HG02938 (cell line): ENCODE results near the gene GNB2.
A peak's percentile ranks its signal among the peaks of the same experiment; 100 is the strongest.
"Not testable (repeated sequence)": the region's sequence is repeated elsewhere in the genome, so short reads cannot be mapped to it uniquely, and the experiment has no call there.

Source experiments
- ATAC-seq: cut with Tn5 transposase; IDR thresholded peaks from one replicate; pipeline ENCODE4 v1.9.1; 2021; ENCODE audit warnings: mild to moderate bottlenecking, moderate library complexity; ENCODE audit not compliant: unreplicated experiment

The GNB2 gene

DNA sequence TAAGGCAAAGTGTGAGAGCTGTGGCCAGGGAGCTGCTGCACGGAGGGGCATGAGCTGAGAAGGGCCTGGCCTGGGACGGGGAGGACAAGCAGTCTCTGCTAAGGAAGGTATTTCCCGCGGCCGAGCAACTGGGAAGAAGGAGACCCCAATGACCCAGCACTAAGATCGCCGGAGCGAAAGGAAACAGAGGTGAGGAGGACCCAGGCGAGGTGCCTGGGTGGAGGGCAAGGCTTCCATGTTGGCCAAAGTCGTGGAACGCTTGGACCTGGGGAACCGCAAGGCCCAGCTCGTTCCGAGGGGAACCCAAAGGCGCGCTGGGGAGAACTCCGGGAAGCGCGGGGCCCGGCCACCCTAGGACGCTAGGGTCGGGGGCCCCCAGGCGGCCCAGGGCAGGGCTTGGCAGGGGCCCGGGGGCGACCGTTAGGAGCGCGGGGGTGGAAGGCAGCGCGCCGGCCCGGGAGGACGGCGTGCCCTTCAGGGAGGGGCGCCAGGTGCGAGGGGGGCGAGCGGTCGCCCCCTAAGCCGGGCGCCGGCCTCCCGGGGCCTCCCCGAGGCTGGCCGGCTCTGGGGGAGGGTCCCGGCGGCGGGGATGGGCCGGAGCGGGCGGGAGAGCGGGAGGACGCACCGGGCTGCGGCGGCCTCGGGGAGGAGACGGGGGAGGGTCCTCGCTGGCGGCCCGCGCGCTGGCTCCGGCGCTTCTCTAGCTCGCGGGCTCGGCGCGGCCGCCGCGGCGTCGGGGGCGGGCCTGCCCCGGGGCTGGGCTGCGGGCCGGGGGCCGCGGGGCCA, 20.0 kb downstream of the GNB2 start:
- ATAC-seq: no peak

DNA sequence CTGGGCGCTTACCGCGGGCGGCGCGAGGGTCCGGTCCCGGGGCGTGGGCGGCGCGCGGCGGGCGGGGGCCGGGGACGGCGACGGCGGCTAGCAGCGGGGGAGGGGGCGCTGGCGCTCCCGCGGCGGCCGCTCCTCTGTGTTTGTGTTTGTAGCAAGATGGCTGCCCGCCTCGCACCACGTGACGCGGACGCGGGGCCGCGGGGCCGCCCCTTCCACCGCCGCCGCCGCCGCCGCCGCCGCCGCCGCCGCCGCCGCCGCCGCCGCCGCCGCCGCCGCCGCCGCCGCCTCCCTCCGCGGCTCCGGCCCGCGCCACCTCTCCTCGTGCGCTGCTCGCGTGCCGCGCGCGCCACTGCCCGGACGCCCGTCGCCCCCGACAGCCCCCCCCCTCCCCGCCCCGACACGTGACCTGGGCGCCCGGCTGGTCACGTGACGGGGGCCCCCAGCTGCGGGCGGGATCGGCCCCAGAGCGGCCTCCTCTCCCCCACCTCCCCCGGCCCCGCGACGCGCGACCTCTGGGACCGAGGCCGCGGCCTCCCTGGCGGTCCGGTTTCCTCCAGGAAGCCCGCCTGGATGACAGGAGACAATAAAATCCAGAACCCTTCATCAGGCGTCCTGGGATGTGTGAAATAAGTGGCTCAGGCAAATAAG, 20.7 kb downstream of the GNB2 start, which contains the start of gene GIGYF1:
GIGYF1 (minus strand) TSS at position 153 of the 648 bp plus-strand sequence. CDS start 6,012 bp downstream, outside the sequence.
- ATAC-seq: no peak

DNA sequence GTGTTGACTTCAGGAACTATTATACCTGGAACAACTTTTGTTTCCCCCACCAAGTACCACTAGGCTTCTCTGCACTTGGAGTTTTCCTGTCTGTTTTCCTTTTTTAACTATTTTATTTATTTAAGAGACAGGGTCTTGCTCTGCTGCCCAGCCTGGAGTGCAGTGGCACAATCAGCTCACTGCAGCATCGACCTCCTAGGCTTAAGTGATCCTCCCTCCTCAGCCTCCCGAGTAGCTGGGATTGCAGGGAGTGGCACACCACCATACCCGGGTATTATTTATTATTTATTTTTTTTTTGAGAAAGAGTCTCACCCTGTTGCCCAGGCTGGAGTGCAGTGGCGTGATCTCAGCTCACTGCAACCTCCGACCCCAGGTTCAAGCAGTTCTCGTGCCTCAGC, 22.6 kb downstream of the GNB2 start:
- no peak for ATAC-seq

DNA sequence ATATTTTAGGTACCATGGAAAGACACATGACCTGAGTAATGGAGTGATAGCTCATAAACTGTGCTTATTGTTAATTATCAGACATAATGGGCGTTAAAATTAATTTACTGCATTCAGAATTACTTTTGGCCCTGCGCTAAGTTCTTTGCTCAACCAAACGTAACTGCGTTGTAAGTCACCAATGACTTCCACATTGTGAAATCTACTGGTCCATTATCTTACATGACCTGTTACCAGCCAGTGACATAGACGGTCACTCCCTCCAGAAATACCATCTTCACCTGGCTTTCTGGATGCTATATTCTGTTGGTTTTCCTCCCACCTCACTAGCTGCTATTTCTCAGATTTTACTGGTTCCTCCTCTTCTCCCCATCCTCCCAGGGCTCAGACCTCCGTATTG, 25.5 kb downstream of the GNB2 start:
- no peak for ATAC-seq

DNA sequence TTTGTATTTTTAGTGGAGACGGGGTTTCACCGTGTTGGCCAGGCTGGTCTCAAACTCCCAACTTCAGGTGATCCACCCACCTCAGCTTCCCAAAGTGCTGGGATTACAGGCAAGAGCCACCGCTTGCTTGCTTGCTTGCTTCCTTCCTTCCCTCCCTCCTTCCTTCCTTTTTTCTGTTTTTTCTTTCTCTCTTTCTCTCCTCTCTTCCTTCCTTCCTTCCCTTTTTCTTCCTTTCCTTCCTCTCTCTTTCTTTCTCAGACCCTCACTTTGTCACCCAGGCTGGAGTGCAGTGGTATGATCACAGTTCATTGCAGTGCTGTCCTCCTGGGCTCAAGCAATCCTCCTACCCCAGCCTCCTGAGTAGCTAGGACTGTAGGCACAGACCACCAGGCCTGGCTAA, 27.5 kb downstream of the GNB2 start:
- not testable (repeated sequence) for ATAC-seq

DNA sequence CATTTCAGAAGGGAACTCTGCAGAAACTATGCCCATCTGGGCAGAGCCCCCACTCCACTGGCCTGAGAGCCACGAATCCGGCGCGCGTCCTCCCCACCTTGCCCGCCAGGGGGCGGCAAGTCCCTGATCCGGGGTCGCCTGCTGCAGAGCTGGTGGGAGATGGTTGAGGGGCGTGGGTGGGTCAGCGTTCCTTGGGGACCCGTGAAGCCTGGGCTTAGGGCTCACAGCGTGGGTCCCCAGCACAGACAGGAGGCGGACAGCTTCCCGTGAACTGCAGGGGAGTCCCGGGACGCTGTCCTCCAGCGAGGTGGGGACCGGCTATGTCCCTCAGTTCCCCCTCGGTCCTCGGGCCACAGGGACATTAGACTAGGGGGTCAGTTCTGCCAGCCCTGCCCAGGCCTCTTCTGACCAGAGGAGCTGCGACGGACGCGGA, 31.8 kb downstream of the GNB2 start:
- peak; percentile 76 for ATAC-seq

DNA sequence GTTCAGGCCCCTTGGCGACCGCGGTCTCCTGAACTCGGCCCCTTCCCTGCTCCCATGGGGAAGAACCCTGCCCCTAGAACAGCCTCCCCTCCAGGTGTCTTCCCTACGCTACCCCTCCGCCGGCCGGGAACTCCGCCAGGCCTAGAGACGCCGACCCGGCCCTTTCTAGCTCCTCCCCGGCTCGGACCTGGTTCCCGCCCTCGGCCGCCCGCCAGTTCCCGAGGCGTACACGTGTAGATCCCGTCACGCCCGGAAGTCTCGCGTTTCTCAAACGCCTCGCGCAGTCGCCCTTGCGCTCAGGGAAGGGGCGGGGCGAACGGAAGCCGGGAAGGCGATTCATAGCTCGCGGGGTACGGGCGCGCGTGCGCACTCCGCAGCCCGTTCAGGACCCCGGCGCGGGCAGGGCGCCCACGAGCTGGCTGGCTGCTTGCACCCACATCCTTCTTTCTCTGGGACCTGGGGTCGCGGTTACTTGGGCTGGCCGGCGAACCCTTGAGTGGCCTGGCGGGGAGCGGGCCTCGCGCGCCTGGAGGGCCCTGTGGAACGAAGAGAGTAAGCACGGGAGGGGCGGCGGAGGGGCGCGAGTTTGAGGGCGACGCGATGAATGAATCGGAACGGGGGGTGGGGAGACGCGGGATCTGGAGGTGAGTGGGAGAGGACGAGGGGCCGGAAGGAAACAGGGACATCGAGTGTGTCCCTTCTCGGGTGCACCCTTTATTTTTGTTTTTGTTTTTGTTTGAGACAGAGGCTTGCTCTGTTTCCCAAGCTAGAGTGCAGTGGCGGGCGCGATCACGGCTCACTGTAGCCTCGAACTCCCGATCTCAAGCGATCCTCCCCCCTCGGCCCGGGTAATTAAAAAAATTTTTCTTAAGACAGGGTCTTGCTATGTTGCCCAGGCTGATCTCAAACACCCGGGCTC, 32.5 kb downstream of the GNB2 start, which contains the start of gene POP7:
POP7 (plus strand) TSS at position 369 of the 919 bp plus-strand sequence. CDS start 710 bp downstream, outside the sequence.
- peak; percentile 81 for ATAC-seq

DNA sequence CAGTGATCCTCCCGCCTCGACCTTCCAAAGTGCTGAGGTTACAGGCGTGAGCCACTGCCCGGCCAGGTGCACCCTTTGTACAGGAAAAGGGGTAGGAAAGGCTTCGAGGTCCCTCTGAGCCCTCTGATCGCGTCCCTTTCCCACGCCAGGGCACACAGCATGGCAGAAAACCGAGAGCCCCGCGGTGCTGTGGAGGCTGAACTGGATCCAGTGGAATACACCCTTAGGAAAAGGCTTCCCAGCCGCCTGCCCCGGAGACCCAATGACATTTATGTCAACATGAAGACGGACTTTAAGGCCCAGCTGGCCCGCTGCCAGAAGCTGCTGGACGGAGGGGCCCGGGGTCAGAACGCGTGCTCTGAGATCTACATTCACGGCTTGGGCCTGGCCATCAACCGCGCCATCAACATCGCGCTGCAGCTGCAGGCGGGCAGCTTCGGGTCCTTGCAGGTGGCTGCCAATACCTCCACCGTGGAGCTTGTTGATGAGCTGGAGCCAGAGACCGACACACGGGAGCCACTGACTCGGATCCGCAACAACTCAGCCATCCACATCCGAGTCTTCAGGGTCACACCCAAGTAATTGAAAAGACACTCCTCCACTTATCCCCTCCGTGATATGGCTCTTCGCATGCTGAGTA, 33.3 kb downstream of the GNB2 start:
- ATAC-seq: no peak

DNA sequence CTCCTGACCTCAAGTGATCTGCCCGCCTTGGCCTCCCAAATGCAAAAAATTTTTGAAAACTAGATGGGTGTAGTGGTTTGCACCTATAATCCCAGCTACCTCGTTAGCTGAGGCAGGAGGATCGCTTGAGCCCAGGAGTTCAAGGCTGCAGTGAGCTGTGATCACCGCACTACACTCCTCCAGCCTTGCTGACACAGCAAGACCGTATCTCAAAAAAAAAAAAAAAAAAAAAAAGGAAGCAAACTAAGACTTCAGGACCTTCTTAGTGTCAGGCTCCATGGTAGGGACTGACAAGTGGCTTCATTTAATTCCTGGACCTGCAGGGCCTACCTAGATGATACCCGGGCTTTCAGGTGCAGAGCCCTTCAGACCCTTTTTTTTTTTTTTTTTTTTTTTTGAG, 34.9 kb downstream of the GNB2 start:
- ATAC-seq: no peak

DNA sequence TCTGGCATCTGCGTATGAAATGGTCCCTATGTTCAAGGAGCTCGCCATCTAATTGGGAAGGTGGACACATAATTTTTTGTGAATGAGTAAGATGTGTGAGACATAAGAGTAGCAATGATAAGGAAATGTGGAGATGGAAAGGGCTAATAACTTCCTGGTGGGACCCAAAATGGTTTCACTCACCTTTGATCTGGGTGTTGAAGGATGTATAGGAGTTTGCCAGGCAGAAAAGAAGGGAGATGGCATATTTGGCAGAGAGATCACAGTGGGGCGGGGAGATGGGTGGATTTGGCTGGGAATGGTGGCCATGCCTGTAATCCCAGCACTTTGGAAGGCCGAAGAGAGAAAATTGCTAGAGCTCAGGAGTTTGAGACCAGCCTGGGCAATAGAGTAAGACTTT, 36.9 kb downstream of the GNB2 start:
- ATAC-seq: no peak

DNA sequence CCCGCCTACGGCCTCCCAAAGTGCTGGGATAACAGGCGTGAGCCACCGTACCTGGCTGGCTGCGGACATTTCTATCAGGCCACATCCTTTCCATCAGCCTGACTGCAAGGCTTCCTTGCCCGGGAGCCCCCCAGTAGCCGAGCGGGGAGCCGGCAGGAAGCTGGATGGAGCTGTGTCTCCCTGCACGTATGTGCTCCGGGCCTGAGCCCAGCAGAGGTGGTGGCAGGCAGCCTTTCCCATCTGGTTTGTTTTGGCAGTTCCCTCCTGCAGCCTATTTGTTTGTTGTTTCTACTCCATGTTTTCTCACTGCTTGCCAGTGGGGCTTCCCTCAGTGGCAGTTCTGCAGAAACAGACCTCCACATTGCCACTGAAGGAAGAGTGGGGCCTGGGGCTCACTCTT, 37.8 kb downstream of the GNB2 start:
- no peak for ATAC-seq

DNA sequence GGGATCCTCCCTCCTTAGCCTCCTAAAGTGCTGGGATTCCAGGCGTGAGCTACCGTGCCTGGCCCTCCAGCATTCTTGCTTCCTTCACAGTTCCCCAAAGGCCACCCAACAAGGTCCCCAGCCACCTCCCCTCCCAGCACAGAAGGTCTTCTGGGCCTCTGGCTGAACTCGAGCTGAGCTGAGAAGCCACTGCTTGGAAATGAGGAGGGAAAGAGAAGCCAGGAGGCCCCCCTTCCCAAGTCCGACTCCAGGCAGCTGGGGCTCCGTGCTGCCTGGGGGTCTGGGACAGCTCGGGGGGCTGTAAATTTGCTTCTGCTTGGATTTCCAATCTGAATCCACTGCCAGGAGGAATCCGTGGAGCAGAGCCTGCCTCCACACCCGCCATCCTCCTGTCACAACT, 41.2 kb downstream of the GNB2 start:
- no peak for ATAC-seq

DNA sequence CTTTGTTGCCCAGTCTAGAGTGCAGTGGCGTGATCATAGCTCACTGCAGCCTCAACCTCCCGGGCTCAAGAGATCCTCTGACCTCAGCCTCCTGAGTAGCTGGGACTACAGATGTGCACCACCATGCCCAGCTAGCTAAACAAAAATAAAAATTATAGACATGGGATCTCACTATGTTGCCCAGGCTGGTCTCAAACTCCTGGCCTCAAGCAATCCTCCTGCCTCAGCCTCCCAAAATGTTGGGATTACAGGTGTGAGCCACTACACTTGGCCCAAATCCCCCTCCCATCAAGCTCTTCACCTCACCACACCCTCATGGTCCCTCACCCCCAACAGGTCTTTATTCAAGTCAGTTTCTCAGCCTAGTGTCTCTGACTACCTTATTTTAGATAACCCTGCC, 43.5 kb downstream of the GNB2 start:
- ATAC-seq: not testable (repeated sequence)

DNA sequence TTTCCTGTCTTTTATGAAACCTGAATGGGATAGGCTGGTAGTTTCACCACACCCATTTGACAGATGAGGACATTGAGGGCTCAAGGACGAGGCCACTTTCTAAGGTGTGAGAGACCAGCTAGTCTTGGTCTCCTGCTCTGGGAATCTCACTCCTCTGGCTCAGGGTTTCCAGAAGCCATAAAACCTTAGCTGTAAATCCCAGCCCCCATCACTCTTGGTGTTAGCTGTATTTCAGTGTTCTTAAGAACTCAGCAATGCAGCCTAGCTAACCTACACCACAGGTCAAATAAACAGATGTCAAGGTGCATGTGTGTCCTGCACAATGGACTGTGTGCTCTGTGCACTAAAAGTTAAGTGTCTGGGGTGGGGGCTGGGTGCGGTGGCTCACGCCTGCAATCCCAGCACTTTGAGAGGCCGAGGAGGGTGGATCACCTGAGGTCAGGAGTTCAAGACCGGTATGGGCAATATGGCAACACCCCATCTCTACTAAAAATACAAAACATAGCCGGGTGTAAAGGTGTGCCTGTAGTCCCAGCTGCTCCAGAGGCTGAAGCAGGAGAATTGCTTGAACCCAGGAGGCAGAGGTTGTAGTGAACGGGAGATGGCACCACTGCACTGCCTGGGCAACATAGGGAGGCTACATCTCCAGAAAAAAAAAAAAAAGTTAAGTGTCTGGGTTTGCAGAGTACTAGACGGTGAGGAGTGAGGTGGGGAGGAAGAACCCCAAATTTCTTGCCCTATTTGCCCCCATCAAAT, 46.2 kb downstream of the GNB2 start:
- no peak for ATAC-seq

DNA sequence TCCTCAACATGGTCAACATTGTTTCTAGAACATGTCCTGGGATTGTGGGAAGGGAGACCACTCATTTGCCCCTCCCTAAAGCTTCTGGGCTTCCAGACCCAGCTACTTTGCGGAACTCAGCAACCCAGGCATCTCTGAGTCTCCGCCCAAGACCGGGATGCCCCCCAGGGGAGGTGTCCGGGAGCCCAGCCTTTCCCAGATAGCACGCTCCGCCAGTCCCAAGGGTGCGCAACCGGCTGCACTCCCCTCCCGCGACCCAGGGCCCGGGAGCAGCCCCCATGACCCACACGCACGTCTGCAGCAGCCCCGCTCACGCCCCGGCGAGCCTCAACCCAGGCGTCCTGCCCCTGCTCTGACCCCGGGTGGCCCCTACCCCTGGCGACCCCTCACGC, 46.7 kb downstream of the GNB2 start, which contains the start of gene EPO:
EPO (plus strand) TSS at position 190 of the 392 bp plus-strand sequence. CDS start 513 bp downstream, outside the sequence.
- no peak for ATAC-seq

DNA sequence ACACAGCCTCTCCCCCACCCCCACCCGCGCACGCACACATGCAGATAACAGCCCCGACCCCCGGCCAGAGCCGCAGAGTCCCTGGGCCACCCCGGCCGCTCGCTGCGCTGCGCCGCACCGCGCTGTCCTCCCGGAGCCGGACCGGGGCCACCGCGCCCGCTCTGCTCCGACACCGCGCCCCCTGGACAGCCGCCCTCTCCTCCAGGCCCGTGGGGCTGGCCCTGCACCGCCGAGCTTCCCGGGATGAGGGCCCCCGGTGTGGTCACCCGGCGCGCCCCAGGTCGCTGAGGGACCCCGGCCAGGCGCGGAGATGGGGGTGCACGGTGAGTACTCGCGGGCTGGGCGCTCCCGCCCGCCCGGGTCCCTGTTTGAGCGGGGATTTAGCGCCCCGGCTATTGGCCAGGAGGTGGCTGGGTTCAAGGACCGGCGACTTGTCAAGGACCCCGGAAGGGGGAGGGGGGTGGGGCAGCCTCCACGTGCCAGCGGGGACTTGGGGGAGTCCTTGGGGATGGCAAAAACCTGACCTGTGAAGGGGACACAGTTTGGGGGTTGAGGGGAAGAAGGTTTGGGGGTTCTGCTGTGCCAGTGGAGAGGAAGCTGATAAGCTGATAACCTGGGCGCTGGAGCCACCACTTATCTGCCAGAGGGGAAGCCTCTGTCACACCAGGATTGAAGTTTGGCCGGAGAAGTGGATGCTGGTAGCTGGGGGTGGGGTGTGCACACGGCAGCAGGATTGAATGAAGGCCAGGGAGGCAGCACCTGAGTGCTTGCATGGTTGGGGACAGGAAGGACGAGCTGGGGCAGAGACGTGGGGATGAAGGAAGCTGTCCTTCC, 47.3 kb downstream of the GNB2 start:
- no peak for ATAC-seq

DNA sequence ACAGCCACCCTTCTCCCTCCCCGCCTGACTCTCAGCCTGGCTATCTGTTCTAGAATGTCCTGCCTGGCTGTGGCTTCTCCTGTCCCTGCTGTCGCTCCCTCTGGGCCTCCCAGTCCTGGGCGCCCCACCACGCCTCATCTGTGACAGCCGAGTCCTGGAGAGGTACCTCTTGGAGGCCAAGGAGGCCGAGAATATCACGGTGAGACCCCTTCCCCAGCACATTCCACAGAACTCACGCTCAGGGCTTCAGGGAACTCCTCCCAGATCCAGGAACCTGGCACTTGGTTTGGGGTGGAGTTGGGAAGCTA, 47.9 kb downstream of the GNB2 start:
- ATAC-seq: no peak

DNA sequence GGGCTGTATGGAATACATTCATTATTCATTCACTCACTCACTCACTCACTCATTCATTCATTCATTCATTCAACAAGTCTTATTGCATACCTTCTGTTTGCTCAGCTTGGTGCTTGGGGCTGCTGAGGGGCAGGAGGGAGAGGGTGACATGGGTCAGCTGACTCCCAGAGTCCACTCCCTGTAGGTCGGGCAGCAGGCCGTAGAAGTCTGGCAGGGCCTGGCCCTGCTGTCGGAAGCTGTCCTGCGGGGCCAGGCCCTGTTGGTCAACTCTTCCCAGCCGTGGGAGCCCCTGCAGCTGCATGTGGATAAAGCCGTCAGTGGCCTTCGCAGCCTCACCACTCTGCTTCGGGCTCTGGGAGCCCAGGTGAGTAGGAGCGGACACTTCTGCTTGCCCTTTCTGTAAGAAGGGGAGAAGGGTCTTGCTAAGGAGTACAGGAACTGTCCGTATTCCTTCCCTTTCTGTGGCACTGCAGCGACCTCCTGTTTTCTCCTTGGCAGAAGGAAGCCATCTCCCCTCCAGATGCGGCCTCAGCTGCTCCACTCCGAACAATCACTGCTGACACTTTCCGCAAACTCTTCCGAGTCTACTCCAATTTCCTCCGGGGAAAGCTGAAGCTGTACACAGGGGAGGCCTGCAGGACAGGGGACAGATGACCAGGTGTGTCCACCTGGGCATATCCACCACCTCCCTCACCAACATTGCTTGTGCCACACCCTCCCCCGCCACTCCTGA, 49.1 kb downstream of the GNB2 start:
- ATAC-seq: no peak
